ENCODE results near the gene SCML2.

DNA sequence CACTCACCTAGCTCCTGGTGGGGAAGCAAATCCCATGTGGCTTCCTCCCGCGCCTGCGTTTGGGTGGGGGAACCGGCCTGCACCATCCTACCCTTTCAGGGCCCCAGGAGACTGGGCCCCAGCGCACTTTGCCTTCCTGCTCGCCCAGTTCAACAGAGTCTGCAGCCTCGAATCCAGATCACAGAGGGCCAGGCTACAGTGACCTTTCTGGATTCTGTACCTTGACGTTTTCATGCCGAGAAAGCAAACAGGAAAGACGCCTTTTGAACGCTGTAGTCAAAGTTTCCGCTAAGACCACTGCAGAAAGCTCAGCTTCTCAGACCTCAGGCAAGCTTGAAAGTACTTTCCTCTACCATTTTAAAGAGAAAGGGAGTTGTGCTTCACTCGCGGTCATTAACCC is 126.4 kb downstream of the SCML2 start:
- TF ChIP-seq POLR2A (IDR thresholded peaks at IDR 0.05; ENCODE audit: low read length) (no peak), GATA1 (IDR thresholded peaks at IDR 0.05; ENCODE audit: low read depth, low read length) (no peak)

Measured in erythroblast (primary cell).